ENCODE data around the gene MSI2.

The MSI2 gene

GRCh38 chr17:57247261-57247660 is 9.1 kb upstream of the MSI2 start:
- no peak for DNase-seq

- DNase-seq = no peak
Observed at GRCh38 chr17:57247913-57248312, 8.4 kb upstream of the MSI2 start.

GRCh38 chr17:57249520-57249919 is 6.8 kb upstream of the MSI2 start:
- DNase-seq = no peak

- DNase-seq = no peak
Observed at GRCh38 chr17:57251211-57251787, 5.0 kb upstream of the MSI2 start.

GRCh38 chr17:57253362-57254065 is 2.8 kb upstream of the MSI2 start:
- DNase-seq = no peak

- no peak for DNase-seq
Observed at GRCh38 chr17:57255182-57255775, 1.0 kb upstream of the MSI2 start.

- no peak for DNase-seq
Observed at GRCh38 chr17:57256708-57257112, 387 bp downstream of the MSI2 start.

GRCh38 chr17:57257195-57257894 is 1.0 kb downstream of the MSI2 start:
- no peak for DNase-seq

- no peak for DNase-seq
Observed at GRCh38 chr17:57257895-57258851, 1.9 kb downstream of the MSI2 start.

- no peak for DNase-seq
Observed at GRCh38 chr17:57259306-57259705, 3.0 kb downstream of the MSI2 start.

GRCh38 chr17:57259817-57260216 is 3.5 kb downstream of the MSI2 start:
- DNase-seq = no peak

- DNase-seq = no peak
Observed at GRCh38 chr17:57260325-57261083, 4.2 kb downstream of the MSI2 start.

GRCh38 chr17:57261084-57261461 is 4.8 kb downstream of the MSI2 start:
- DNase-seq = no peak

GRCh38 chr17:57262557-57262956 is 6.2 kb downstream of the MSI2 start:
- DNase-seq = no peak

- DNase-seq = no peak
Observed at GRCh38 chr17:57264250-57264649, 7.9 kb downstream of the MSI2 start.

GRCh38 chr17:57264776-57265175 is 8.5 kb downstream of the MSI2 start:
- DNase-seq = no peak

- no peak for DNase-seq
Observed at GRCh38 chr17:57266902-57267311, 10.6 kb downstream of the MSI2 start.

GRCh38 chr17:57268181-57268580 is 11.9 kb downstream of the MSI2 start:
- no peak for DNase-seq

GRCh38 chr17:57269052-57269451 is 12.7 kb downstream of the MSI2 start:
- no peak for DNase-seq

GRCh38 chr17:57269598-57270255 is 13.4 kb downstream of the MSI2 start:
- DNase-seq = no peak

- DNase-seq = no peak
Observed at GRCh38 chr17:57270801-57271245, 14.5 kb downstream of the MSI2 start.
